ENCODE results near the gene MRPS26. TPM values are rescaled to one million over a fixed set of nuclear protein-coding genes. Genes with fewer than 3 reads are reported as not detected.

The MRPS26 gene
- total RNA-seq, 4 donors from 2014 or later, result 13.2 to 157 (median 35.8) TPM

- no peaks in the 10 kb centered on the region for H3K36me3 ChIP-seq
- no peaks in the 10 kb centered on the region for H3K9me3 ChIP-seq
- intact Hi-C loops (cut with DNase I; ENCODE audit: low total_unique reads), result no loop called here
- no peak overlapping the region for H3K4me3 ChIP-seq
- no peak for DNase-seq
- TF ChIP-seq, protein P1, sequence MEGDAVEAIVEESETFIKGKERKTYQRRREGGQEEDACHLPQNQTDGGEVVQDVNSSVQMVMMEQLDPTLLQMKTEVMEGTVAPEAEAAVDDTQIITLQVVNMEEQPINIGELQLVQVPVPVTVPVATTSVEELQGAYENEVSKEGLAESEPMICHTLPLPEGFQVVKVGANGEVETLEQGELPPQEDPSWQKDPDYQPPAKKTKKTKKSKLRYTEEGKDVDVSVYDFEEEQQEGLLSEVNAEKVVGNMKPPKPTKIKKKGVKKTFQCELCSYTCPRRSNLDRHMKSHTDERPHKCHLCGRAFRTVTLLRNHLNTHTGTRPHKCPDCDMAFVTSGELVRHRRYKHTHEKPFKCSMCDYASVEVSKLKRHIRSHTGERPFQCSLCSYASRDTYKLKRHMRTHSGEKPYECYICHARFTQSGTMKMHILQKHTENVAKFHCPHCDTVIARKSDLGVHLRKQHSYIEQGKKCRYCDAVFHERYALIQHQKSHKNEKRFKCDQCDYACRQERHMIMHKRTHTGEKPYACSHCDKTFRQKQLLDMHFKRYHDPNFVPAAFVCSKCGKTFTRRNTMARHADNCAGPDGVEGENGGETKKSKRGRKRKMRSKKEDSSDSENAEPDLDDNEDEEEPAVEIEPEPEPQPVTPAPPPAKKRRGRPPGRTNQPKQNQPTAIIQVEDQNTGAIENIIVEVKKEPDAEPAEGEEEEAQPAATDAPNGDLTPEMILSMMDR (IDR thresholded peaks at IDR 0.05), result no peak
- TF ChIP-seq POLR2A (IDR thresholded peaks at IDR 0.05), result no peak
- no peak overlapping the region for H3K27ac ChIP-seq
- H3K4me1 ChIP-seq, result peaks cover 0 to 8% of the 10 kb centered on the region in 2 donors
- H3K27me3 ChIP-seq, result no peaks in the 10 kb centered on the region
These were observed 46.9 kb downstream of the MRPS26 start for GRCh38 chr20:3092611-3093379.

DNA sequence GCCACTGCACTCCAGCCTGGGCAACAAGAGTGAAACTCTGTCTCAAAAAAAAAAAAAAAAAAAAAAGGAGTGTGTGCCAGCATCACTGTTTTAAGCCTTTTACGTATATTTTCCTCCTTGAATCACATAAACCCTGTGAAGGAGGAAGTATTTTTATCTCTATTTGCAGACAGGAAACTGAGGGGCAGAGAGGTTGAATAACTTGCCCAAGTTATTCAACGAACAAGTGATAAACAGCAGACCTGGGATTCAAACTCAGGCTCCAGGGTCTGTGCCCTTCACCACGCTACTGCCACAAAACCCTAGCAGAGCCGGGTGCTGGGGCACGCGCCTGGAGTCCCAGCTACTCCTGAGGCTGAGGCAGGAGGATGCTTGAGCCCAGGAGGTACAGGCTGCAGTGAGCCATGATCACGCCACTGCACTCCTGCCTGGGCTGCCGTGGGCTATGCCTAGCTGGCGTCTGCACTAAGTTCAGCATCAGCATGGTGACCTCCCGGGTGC, 48.1 kb downstream of the MRPS26 start:
- Histone ChIP-seq H3K36me3 (no peaks in the 10 kb centered on the region), H3K27ac (no peak overlapping the region), H3K4me1 (peaks cover 0 to 8% of the 10 kb centered on the region in 2 donors), H3K4me3 (no peak overlapping the region), H3K9me3 (no peaks in the 10 kb centered on the region), H3K27me3 (no peaks in the 10 kb centered on the region)
- TF ChIP-seq, protein P1 (IDR thresholded peaks at IDR 0.05), result no peak
- no peak for TF ChIP-seq POLR2A (IDR thresholded peaks at IDR 0.05)
- intact Hi-C loops (cut with DNase I; ENCODE audit: low total_unique reads), result no loop called here
- DNase-seq, result no peak

DNA sequence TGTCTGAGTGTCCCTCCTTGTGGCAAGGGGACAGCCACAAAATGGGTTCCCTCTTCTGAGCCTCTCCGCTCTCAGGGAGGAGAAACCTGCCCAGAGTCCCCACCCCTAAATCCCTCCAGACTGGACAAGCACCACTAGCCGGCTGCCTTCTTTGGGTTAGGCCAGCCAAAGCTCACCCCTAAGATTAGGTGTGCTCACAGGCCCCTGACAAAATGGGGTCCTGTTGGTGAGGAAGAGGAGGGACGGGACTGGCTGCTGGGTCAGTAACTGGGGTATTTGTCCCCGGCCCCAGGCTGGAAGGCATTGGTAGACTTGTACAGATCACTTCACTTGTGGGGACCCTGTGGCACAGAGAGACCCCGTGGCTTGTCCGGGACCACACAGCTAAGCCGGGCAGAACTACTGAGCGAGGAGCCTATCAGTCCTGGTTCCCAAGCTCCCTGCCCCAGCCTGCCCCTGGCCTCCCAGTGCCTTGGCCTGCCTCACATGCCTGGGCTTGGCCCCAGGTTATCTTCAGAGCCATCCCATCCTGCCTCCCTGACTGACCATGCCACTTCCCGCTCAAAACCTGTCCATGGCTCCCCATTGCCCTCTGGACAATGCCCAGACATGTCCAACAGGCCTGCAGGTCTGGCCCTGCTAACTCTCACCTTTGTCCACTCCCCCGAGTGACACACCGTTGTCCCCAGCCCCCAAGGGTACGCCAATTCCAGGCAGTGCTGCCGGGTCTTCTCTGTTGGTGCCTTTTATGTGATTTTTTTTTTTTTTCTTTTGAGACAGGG, 49.2 kb downstream of the MRPS26 start:
- no peaks in the 10 kb centered on the region for H3K36me3 ChIP-seq
- peaks cover 0 to 8% of the 10 kb centered on the region in 2 donors for H3K4me1 ChIP-seq
- no peaks in the 10 kb centered on the region for H3K9me3 ChIP-seq
- DNase-seq, result no peak
- no peaks in the 10 kb centered on the region for H3K27me3 ChIP-seq
- H3K4me3 ChIP-seq, result no peak overlapping the region
- H3K27ac ChIP-seq, result no peak overlapping the region
- no peak for TF ChIP-seq POLR2A (IDR thresholded peaks at IDR 0.05)
- TF ChIP-seq, protein P1 (IDR thresholded peaks at IDR 0.05), result no peak
- intact Hi-C loops (cut with DNase I; ENCODE audit: low total_unique reads), result no loop called here

Other genes starting within 250 kb of the MRPS26 start
- 100 to 1,000 TPM in 1 of 4 donors, 10 to 100 TPM in 3; 15.3 to 154 (median 19.1) TPM for gene CPXM1, start 245.4 kb upstream of the MRPS26 start, total RNA-seq
- not detected for gene C20orf141, start 231.1 kb upstream of the MRPS26 start, total RNA-seq
- gene TMEM239, start 229.7 kb upstream of the MRPS26 start, total RNA-seq, result not detected
- gene PCED1A, start 205.4 kb upstream of the MRPS26 start, total RNA-seq, result 10 to 100 TPM; 13.5 to 43.6 (median 31.3) TPM
- 10 to 100 TPM in 3 of 4 donors, 1 to 10 TPM in 1; 5.9 to 48.6 (median 37.9) TPM for gene VPS16, start 205.3 kb upstream of the MRPS26 start, total RNA-seq
- gene PTPRA, start 172.6 kb upstream of the MRPS26 start, total RNA-seq, result 100 to 1,000 TPM in 2 of 4 donors, 10 to 100 TPM in 2; 80.6 to 121 (median 97.1) TPM
- gene GNRH2, start 2.4 kb upstream of the MRPS26 start, total RNA-seq, result 1 to 10 TPM in 1 of 4 donors, not detected in 3; 2.3 TPM
- 1 to 10 TPM in 1 of 4 donors, not detected in 3; 4.2 TPM for gene OXT, start 25.6 kb downstream of the MRPS26 start, total RNA-seq
- gene AVP, start 38.7 kb downstream of the MRPS26 start, total RNA-seq, result not detected
- 10 to 100 TPM; 12.3 to 17.2 (median 12.7) TPM for gene FASTKD5, start 113.8 kb downstream of the MRPS26 start, total RNA-seq
- gene UBOX5, start 113.8 kb downstream of the MRPS26 start, total RNA-seq, result 10 to 100 TPM in 2 of 4 donors, 1 to 10 TPM in 2; 2.6 to 14.1 (median 8.5) TPM
- gene LZTS3, start 127.5 kb downstream of the MRPS26 start, total RNA-seq, result 10 to 100 TPM in 2 of 4 donors, 1 to 10 TPM in 2; 3.6 to 13.1 (median 8.2) TPM
- 10 to 100 TPM; 37.7 to 74.9 (median 40.1) TPM for gene DDRGK1, start 158.6 kb downstream of the MRPS26 start, total RNA-seq
- 10 to 100 TPM in 3 of 4 donors, 1 to 10 TPM in 1; 6.9 to 25.0 (median 21.8) TPM for gene ITPA, start 163.4 kb downstream of the MRPS26 start, total RNA-seq
- gene SLC4A11, start 193.1 kb downstream of the MRPS26 start, total RNA-seq, result under 1 TPM in 3 of 4 donors, not detected in 1; 0.29 to 0.91 (median 0.76) TPM